Globus pallidus (tissue), 1 donor: ENCODE data around the gene CRIM1.
"Not testable (repeated sequence)": the region's sequence is repeated elsewhere in the genome, so short reads cannot be mapped to it uniquely, and the experiment has no call there.

ENCODE experiments used
- DNase-seq: peaks from one replicate; pipeline ENCODE4 v3.0.0-alpha.2; 2015; ENCODE audit warnings: low spot score

Gene CRIM1

GRCh38 chr2:36351736-36352349 lies 3.7 kb upstream of the CRIM1 start:
- peak; percentile 69 for DNase-seq

- no peak for DNase-seq
Measured at GRCh38 chr2:36352701-36353100, 2.9 kb upstream of the CRIM1 start.

- no peak for DNase-seq
Measured at GRCh38 chr2:36354811-36355150, 797 bp upstream of the CRIM1 start.

DNA sequence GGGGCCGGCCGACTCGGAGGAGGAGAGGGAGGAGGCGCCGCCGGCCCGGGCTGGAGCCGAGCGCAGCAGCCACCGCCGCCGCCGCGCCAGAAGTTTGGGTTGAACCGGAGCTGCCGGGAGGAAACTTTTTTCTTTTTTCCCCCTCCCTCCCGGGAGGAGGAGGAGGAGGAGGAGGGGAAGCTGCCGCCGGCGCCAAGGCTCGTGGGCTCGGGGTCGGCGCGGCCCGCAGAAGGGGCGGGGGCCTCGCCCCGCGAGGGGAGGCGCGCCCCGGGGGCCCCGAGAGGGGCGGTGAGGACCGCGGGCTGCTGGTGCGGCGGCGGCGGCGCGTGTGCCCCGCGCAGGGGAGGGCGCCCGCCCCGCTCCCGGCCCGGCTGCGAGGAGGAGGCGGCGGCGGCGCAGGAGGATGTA lies 316 bp downstream of the CRIM1 start:
- DNase-seq: no peak

GRCh38 chr2:36356298-36356989 lies 866 bp downstream of the CRIM1 start:
- DNase-seq: no peak

GRCh38 chr2:36356990-36357846 lies 1.6 kb downstream of the CRIM1 start:
- peak; percentile 61 for DNase-seq

GRCh38 chr2:36357847-36358659 lies 2.5 kb downstream of the CRIM1 start:
- DNase-seq: peak; percentile 54

GRCh38 chr2:36359067-36359466 lies 3.5 kb downstream of the CRIM1 start:
- no peak for DNase-seq

DNA sequence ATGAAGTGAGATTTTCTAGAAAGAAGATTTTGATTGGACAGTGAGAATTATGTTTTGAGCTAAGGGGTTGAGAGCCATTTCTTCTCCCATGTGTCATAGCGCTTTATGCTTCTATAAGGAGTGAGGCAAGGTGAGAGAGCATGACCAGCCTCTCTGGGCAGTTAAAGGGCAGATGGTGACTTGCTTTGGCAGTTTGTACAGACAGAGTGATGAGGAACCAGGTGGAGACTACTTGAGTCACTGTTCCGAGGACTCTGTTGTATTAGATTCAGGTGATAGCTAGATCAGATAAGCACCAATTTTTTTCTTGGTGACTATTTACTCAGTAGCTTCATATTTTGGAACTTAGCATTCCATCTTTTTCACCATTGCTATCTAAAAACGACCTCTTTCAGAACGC lies 4.5 kb downstream of the CRIM1 start:
- no peak for DNase-seq

DNA sequence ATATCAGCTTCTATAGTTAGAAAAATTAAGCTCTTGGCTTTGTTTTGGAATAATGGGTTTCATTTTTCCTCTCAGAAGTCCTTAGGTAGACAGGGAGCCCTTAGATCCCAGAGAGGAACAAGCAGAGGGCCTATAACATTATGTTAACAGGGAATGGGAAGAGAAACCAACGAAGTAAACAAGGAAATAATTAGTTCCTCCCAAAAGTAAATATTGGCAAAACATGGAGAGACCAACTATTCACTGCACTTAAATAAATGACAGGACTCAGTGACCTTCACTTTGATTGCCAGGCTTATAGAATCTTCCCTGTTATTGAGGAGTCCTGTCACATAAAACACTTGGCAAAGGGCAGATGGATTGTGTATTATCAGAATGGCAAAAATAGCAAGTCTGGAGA lies 5.3 kb downstream of the CRIM1 start:
- no peak for DNase-seq

DNA sequence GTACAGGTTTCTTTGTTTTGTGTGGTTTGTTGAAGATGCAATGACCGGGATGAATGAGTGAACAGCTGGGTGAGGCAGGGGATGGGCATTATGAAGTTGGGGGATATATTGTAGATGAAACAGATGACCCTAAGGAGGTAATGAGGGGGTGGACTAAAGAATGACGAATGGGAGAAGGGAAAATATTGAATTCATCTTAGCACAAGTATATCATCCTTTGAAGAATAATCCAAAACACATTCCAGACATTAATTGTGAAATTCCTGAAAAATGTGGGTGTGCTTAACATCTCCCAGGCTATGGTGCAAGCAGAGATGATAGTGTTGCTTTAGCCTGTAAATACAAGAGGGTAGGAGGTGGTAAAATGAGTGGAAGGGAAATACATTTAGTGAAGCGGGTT lies 5.8 kb downstream of the CRIM1 start:
- DNase-seq: no peak

DNA sequence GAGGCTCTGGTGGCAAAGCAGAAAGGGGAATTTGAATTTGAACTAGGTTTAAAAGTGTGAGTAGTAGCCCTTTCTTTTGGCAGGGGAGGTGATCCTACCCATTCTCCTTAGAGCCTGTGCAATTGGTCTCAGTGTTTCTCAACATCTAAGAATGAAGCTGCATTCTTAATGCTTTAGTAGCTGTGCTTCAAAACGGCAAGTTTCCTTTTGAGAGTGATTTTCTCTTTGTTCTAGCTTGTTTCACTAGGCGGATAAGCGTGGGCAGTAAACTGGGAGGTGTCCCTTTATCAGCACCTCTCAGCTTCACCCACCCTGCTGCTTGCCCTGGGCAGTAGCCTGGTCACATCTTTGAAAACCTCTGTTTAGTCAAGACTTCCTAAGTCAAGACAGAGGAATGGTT lies 6.7 kb downstream of the CRIM1 start:
- no peak for DNase-seq

DNA sequence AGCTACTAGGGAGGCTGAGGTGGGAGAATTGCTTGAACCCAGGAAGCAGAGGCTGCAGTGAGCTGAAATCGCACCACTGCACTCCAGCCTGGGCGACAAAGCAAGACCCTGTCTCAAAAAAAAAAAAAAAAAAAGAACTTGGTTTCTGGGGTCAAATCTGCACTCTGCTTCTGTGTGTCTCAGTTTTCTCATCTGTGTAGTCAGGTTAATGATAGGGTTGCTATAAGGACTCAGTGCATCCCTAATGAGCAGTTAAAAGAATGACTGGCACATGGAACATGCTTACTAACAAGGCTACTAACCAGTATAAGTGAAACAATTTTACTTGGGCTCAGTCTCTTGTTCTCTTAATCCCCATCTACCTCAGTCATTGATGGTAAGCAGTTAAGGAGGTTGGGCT lies 7.5 kb downstream of the CRIM1 start:
- DNase-seq: not testable (repeated sequence)

DNA sequence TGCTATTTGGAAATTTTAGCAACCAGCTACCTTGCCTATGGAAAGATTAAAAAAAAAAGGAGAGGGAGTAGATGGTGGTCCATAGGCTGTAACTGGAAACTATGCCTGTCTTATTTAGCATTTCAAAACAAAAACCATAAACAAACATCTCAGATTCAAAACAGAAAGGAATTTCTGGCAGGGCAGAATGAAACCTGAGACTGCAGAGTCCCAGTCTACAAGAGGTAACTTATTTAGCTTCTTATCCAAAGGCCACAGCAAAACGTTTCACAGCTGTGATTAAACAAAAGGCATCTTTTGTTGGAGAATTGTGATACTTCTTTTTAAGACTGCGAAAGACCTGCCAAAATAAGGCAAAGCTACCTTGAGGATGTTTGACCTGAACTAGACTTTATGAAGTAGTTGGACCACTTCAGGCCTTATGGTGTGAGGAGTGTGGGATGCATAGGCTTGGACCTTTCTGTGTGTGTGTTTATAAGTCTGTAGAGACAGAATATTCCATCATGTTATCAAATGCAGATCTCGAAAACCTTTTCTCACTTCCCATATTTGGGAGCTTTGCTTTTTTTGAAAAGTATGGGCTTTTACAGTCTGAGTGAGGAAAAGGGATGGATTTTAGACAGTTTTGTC lies 11.0 kb downstream of the CRIM1 start:
- no peak for DNase-seq

DNA sequence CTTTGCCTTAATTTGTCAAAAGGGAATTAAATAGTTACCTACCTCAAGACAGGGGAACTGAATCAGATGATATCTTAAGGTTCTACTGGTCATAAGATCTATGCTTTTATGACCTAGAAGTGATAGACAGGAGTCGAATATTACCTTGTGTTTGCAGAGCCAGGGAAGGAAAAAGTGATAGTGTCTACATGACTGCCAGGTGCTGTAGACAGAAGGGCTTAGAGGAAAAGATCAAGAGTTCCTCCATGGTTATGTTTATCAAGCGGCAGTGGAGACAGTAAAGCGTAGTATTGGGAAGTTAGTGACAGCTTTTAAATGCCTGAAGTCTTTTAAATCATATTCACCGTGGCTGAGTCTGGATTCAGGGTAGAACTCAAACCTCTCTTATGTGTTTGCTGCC lies 11.9 kb downstream of the CRIM1 start:
- DNase-seq: no peak

- no peak for DNase-seq
Measured at GRCh38 chr2:36367895-36368353, 12.3 kb downstream of the CRIM1 start.

DNA sequence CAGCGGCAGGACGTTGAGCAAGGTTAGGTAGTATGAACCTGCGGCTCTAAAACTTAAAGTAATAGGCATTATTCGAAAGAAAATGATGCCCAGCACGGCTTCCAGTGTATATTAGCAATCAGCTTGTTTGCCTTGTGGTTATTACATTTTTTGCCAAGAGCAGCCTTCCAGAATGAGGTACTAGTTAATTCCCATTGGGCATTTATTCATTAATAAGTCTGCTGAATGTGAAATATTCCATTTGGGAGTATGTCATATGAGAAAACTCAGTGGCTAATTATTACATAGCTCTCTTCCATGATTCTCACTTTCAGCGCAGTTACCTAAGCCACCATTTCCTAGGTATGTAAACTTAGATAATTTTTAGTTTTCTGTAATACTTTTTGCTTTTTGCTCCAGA lies 12.9 kb downstream of the CRIM1 start:
- DNase-seq: no peak

DNA sequence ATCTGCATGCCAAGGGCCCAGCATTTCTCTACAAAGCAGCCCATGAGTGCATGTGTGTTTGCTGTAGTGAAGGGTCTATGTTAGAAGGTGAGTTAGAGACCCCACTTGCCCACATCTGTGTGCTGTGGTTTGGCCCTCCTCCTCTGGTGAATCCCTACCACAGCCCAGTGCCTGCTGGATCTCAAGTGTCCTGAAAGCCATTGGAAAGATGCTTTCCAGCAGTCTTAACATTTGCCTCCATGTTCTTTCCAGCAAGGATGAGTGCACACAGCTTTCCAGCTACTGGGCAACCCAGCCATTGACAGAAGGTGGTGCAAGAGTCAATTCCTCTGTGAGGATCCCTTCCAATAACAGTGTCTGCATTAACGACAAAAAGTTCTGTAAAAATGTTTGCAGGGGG lies 13.6 kb downstream of the CRIM1 start:
- no peak for DNase-seq

DNA sequence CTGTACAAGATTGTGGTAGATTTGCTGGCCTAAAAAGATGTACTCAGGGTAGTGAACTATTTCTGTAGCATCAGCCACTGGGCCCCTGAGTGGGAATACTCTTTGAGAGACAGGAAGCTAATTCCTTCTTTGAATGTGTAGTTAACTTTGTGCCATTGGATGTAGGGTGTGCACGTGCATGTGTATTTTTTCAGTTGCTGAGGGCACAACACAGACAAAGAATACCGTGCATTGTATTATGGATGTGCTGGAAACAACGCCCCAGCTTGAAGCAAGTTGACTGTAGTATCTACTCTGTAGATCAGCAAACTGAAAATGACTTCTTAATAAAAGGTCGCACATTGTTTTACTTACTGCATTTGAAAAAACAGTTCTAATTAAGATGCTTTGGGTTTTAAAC lies 14.1 kb downstream of the CRIM1 start:
- no peak for DNase-seq

DNA sequence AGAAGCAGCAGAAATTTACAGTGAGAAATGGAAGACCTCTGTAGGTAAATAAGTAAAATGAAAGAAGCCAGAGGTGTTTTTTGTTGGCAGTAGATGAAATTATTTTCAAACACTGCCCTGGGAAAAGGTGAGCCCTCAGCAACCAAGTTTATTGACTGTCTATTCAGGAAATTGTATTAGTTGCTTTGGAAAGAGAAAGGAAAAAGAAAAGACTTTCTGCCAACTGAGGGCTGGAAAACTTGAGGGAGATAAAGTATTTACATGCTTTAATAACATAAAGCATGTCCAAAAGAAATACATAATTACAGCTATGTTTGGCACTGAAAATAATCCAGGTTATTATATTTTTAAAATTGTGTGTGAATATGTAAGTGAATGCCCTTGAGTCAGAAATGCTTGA lies 14.7 kb downstream of the CRIM1 start:
- DNase-seq: no peak

DNA sequence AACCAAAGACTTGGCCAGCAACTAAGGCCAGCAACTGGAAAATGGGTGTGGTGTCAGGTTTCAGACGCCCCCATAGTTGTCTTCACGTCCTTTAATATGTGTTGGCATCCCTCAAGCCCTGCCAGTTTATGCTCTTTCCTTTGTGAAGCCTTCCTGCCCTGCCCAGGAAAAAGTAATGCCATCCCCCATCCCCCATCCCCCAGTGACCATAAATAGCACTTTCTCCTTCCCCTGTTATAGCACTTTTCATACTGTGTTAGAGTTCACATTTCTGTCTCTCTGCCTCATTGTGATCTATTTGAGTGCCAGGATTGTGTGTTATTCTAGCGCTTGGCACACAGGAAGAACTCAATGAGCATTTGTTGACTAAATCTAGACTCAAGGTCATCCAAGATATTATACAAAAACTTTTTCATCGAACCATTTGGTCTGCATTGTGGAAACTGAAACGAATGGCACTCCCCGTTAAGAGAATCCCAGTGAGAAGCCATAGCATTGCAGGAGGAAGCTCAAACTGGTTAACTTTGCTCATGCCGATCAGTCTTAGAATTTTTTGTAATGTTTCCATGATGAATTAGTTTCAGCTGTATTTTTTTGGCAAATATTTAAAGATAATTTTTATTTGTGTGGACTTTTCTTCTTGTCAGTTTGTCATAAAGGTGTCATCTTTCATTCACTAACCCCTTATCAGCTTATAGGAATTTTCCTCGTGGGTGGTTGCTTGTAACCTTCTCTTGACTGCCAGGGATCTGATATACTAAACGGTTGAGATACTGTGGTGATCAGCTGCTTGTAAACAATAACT lies 15.7 kb downstream of the CRIM1 start:
- no peak for DNase-seq
